Thyroid gland (tissue), 4 donors: ENCODE data around the gene HS3ST3A1. TPM values are rescaled to one million over a fixed set of nuclear protein-coding genes. Genes with fewer than 3 reads are reported as not detected.

Experiments used
- DNase-seq, 2 donors: peaks; one replicate each; pipeline ENCODE4 v3.0.0-alpha.2; 2019
- H3K27ac ChIP-seq, 3 donors: fragments of 200-600 bp; sonication (generic); 1 replicate in 2 of 3; 2 replicates in 1 of 3; pipeline ENCODE4 v1.5.1; 2016 to 2019; ENCODE audit warnings: mild to moderate bottlenecking in 1 of 3, moderate library complexity in 1 of 3
- H3K27me3 ChIP-seq: fragments of 200-600 bp; sonication (generic); one replicate; pipeline ENCODE4 v1.5.1; 2019
- H3K36me3 ChIP-seq, 2 donors: fragments of 200-600 bp; sonication (generic); one replicate each; pipeline ENCODE4 v1.5.1; 2016 to 2019
- H3K4me1 ChIP-seq, 2 donors: fragments of 200-600 bp; sonication (generic); one replicate each; pipeline ENCODE4 v1.5.1; 2017 to 2019
- H3K4me3 ChIP-seq, 3 donors: fragments of 200-600 bp; sonication (generic); replicated peaks in 1 of 3; 1 replicate in 2 of 3; 2 replicates in 1 of 3; pipeline ENCODE4 v1.5.1; 2016; ENCODE audit warnings: mild to moderate bottlenecking in 1 of 3
- H3K9me3 ChIP-seq: fragments of 200-600 bp; sonication (generic); one replicate; pipeline ENCODE4 v1.5.1; 2017
- CTCF ChIP-seq, 6 experiments: fragments of 200-600 bp in 3 of 6; fragments of 450-650 bp in 3 of 6; sonication (generic) in 3 of 6; IDR thresholded peaks; one replicate each; pipeline ENCODE4 v1.5.1; 2016 to 2019; ENCODE audit warnings: antibody characterized with exemption in 6 of 6, mild to moderate bottlenecking in 2 of 6, inconsistent platforms in 1 of 6, moderate library complexity in 1 of 6
- POLR2A ChIP-seq, 2 donors: fragments of 450-650 bp; IDR thresholded peaks; one replicate each; pipeline ENCODE4 v1.6.1; 2017; ENCODE audit warnings: antibody characterized with exemption in 2 of 2, mild to moderate bottlenecking in 2 of 2, moderate library complexity in 1 of 2
- WGBS, 2 donors: methylation state at CpG; one replicate each; pipeline ENCODE4 v1.1.5; 2017; 5-methylcytosine and 5-hydroxymethylcytosine counted together
- intact Hi-C: fragments of 100-400 bp; cut with DNase I; formaldehyde crosslinking; loops from one replicate; pipeline ENCODE4 v1.15.1; 2023
- total RNA-seq, 4 donors: library from RNA; depleted of rRNA; stranded (reverse); fragments of >200 nt; gene quantifications; one replicate each; pipeline ENCODE4 v1.2.3, GENCODE V29; 2016

The HS3ST3A1 gene
- total RNA-seq, 4 donors from 2014 or later = 0.98 to 2.1 (median 1.8) TPM

- no peaks in the 10 kb centered on the region for H3K4me1 ChIP-seq
- H3K27ac ChIP-seq = no peak overlapping the region
- intact Hi-C loops = no loop called here
- H3K36me3 ChIP-seq = no peaks in the 10 kb centered on the region
- no peaks in the 10 kb centered on the region for H3K27me3 ChIP-seq
- H3K9me3 ChIP-seq = no peaks in the 10 kb centered on the region
- TF ChIP-seq CTCF (IDR thresholded peaks at IDR 0.05) (no peak), POLR2A (IDR thresholded peaks at IDR 0.05) (no peak)
- H3K4me3 ChIP-seq = no peak overlapping the region
- WGBS, 2 donors = 86 to 96% methylated on average over 4 of the region's 4 CpGs
- DNase-seq = no peak
Measured at GRCh38 chr17:13587487-13588338, 14.0 kb downstream of the HS3ST3A1 start.

- no peak for TF ChIP-seq CTCF (IDR thresholded peaks at IDR 0.05)
- no peak for TF ChIP-seq POLR2A (IDR thresholded peaks at IDR 0.05)
- Histone ChIP-seq H3K27ac (no peak overlapping the region), H3K9me3 (no peaks in the 10 kb centered on the region), H3K36me3 (no peaks in the 10 kb centered on the region), H3K27me3 (no peaks in the 10 kb centered on the region), H3K4me1 (no peaks in the 10 kb centered on the region), H3K4me3 (no peak overlapping the region)
- intact Hi-C loops = no loop called here
- WGBS, 2 donors = 79 to 84% methylated on average over 3 of the region's 3 CpGs
- DNase-seq = no peak
Measured at GRCh38 chr17:13584701-13585080, 17.0 kb downstream of the HS3ST3A1 start.

GRCh38 chr17:13583996-13584700, 17.6 kb downstream of the HS3ST3A1 start:
- Histone ChIP-seq H3K4me1 (no peaks in the 10 kb centered on the region), H3K9me3 (no peaks in the 10 kb centered on the region), H3K36me3 (no peaks in the 10 kb centered on the region), H3K27me3 (no peaks in the 10 kb centered on the region), H3K4me3 (no peak overlapping the region), H3K27ac (no peak overlapping the region)
- 84% methylated on average over 3 of the region's 3 CpGs for WGBS, 2 donors
- DNase-seq = no peak
- TF ChIP-seq POLR2A (IDR thresholded peaks at IDR 0.05) (no peak), CTCF (IDR thresholded peaks at IDR 0.05) (no peak)
- intact Hi-C loops = no loop called here

GRCh38 chr17:13582776-13583547, 18.8 kb downstream of the HS3ST3A1 start:
- Histone ChIP-seq H3K27ac (no peak overlapping the region), H3K9me3 (no peaks in the 10 kb centered on the region), H3K4me1 (no peaks in the 10 kb centered on the region), H3K27me3 (no peaks in the 10 kb centered on the region), H3K36me3 (no peaks in the 10 kb centered on the region), H3K4me3 (no peak overlapping the region)
- intact Hi-C loops = no loop called here
- TF ChIP-seq POLR2A (IDR thresholded peaks at IDR 0.05) (no peak), CTCF (IDR thresholded peaks at IDR 0.05) (no peak)
- DNase-seq = no peak
- WGBS, 2 donors = 78 to 86% methylated on average over 9 of the region's 9 CpGs
